Activated CD4-positive, alpha-beta T cell treated with anti-CD3 and anti-CD28 coated beads, Interleukin-2, amount 50 U/mL, for 48 hours (primary cell): ENCODE data around the gene CPNE7.
"Not testable (repeated sequence)": the region's sequence is repeated elsewhere in the genome, so short reads cannot be mapped to it uniquely, and the experiment has no call there.

Source experiments
- DNase-seq, 2 experiments: peaks; one replicate each; pipeline ENCODE4 v3.0.0-alpha.2; 2020

The CPNE7 gene

GRCh38 chr16:89569506-89570341, 5.8 kb upstream of the CPNE7 start:
- DNase-seq, result no peak

GRCh38 chr16:89570342-89570923, 5.1 kb upstream of the CPNE7 start:
- no peak for DNase-seq

- not testable (repeated sequence) for DNase-seq
Measured at GRCh38 chr16:89570983-89571598, 4.5 kb upstream of the CPNE7 start.

- no peak for DNase-seq
Measured at GRCh38 chr16:89571636-89572035, 3.9 kb upstream of the CPNE7 start.

GRCh38 chr16:89572073-89572484, 3.5 kb upstream of the CPNE7 start:
- no peak for DNase-seq

GRCh38 chr16:89572485-89573205, 2.9 kb upstream of the CPNE7 start:
- DNase-seq, result no peak

DNA sequence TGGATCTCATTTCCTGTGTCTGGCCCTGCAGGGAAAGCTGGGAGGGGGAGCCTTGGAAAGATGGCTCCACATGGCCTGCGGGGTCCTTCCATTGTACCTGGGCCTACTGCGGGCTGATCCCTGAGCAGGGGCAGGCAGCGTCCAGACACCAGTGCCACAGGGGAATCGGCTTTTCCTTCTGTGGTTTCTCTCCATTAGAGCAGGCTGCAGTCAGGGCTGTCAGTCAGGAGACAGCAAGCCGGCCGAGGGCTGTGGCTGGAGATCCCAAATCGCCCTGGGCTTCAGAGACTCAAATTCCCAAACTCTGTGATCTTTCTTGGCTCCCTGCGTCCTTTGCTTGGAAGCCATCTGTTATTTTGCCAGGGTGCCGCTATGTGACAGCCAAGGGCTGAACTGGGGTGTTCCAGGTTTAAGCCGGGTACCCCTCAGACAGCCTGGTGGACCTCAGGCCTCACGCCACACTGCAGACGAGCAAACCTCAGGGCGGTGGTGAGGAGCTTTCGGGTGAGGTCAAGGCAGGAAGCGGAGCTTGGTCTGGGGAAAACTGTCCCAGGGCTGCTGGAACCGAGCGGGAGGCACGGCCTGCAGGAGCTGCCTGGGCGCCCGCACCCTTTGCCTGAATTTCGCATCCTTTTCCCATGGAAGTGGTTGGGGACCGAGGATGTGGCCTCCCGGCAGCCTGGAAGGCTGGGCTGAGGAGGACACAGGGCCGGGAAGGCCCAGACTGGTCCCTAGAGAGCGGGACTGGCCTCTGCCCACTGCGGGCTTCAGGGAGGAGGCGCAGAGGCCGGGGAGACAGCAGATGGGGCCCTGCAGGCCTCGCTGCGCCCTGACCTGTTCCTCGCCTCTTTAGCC, 1.5 kb upstream of the CPNE7 start:
- no peak for DNase-seq

- peak; percentile 68 to 74 for DNase-seq
Measured at GRCh38 chr16:89574681-89575246, 794 bp upstream of the CPNE7 start.

GRCh38 chr16:89576153-89577054, 846 bp downstream of the CPNE7 start:
- DNase-seq, result no peak

DNA sequence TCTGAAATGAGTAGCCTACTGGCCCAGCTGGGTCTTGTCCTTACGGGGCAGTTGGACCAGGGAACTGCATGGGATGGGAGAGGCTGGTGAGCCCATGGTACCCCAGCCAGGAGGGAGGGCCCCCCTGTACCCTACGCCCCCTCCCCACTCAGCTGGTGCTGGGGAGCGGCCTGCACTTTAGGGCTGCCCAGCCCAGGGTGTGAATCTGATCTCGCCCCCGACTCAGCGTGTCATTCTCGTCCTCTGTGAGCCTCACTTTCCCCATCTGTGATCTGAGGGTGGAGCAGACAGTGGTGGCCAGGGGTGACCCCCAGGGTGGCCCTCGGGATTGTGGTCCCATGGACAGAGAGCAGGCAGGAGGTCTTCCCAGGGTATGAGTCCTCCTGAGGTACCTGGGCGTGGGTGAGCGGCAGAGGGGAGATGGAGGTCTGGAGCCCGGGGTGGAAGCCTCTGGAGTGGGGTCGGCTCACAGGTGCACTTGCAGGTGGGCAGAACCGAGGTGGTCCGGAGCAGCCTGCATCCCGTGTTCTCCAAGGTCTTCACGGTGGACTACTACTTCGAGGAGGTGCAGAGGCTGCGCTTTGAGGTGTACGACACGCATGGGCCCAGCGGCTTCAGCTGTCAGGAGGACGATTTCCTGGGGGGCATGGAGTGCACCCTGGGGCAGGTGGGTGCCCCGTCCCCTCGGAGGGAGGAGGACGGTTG, 1.6 kb downstream of the CPNE7 start:
- no peak for DNase-seq

- DNase-seq, result no peak
Measured at GRCh38 chr16:89579351-89579750, 3.8 kb downstream of the CPNE7 start.

DNA sequence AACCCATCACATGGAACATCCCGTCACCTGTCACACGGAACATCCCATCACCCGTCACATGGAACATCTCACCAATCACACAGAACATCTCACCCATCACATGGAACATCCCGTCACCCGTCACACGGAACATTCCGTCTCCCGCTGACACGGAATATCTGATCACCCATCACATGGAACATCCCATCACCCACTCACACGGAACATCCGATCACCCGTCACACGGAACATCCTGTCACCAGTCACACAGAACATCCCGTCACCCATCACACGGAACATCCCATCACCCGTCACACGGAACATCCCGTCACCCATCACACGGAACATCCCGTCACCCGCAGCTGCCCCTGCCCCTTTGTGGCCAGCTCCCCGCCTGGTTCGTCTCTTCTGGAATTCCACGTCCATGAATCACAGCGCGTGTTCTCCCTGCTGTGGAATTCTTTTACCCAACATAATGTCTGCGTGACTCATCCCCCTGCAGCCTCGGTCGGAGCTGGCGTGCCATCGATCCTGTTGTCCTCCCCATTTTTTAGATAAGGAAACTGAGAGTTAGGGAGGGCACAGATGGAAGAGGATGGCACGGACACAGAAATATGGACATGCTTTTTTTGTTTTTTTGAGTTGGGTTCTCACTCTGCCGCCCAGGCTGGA, 5.6 kb downstream of the CPNE7 start:
- no peak for DNase-seq

GRCh38 chr16:89581861-89582563, 6.5 kb downstream of the CPNE7 start:
- no peak for DNase-seq

- DNase-seq, result no peak
Measured at GRCh38 chr16:89582614-89583196, 7.1 kb downstream of the CPNE7 start.

GRCh38 chr16:89583197-89583894, 7.8 kb downstream of the CPNE7 start:
- no peak for DNase-seq

- DNase-seq, result no peak
Measured at GRCh38 chr16:89583895-89584644, 8.5 kb downstream of the CPNE7 start.
